ENCODE measurements around the gene SRPK3.

Gene SRPK3

DNA sequence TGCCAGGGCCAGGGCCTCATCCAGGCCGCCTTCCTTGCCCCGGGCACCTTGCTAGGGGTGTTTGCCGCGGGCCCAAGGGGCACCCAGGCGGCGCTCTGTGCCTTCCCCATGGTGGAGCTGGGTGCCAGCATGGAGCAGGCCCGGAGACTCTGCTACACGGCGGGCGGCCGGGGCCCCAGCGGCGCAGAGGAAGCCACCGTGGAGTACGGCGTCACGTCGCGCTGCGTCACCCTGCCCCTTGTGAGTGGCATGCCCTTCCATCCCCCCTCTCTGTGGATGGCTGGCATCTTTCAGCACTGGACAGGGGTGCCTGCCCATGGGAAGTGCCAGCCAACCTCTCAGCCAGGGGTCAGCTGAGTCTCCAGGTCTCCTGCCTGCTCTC, 13.2 kb upstream of the SRPK3 start:
- H2AK5ac ChIP-seq (ENCODE audit: low read depth, low read length): no peak overlapping the region
- no peak overlapping the region for H2BK5ac ChIP-seq (ENCODE audit: low read length)
- H3K18ac ChIP-seq (ENCODE audit: low read length): no peak overlapping the region
- no peak overlapping the region for H3K14ac ChIP-seq (ENCODE audit: low read length)
- H3K4me1 ChIP-seq (ENCODE audit: control insufficient read depth in 2 of 2, insufficient read depth in 1 of 2, low read depth in 1 of 2, low read length in 2 of 2): peaks cover 9 to 17% of the 10 kb centered on the region in 2 donors
- H3K9ac ChIP-seq (ENCODE audit: low read depth, low read length, poor library complexity): no peak overlapping the region
- H3K27ac ChIP-seq (replicated peaks; ENCODE audit: low read length): no peak overlapping the region
- H3K79me1 ChIP-seq (ENCODE audit: low read depth, low read length): no peaks in the 10 kb centered on the region
- H2BK15ac ChIP-seq (ENCODE audit: low read length): no peak overlapping the region
- WGBS, 2 donors (ENCODE audit: extremely low coverage in 2 of 2, insufficient read length in 2 of 2, insufficient replicate concordance in 1 of 2): no CpG with 5 or more reads among the region's 20 CpGs
- H3K23ac ChIP-seq (ENCODE audit: low read depth, low read length, poor library complexity): no peak overlapping the region
- H2AFZ ChIP-seq (ENCODE audit: low read length): no peak overlapping the region
- H3K27me3 ChIP-seq (ENCODE audit: control insufficient read depth in 3 of 3, insufficient read depth in 3 of 3, low read depth in 1 of 3, low read length in 3 of 3): no peaks in the 10 kb centered on the region
- H2BK120ac ChIP-seq (ENCODE audit: low read depth, low read length): no peak overlapping the region
- H3K4me3 ChIP-seq (ENCODE audit: low read length in 2 of 2): no peak overlapping the region
- H4K91ac ChIP-seq (ENCODE audit: low read depth, low read length, poor library complexity): no peak overlapping the region
- no peak overlapping the region for H3K4ac ChIP-seq (ENCODE audit: low read length)
- no peaks in the 10 kb centered on the region for H3K36me3 ChIP-seq (replicated peaks in 1 of 2; ENCODE audit: control insufficient read depth in 2 of 2, insufficient read depth in 2 of 2, low read length in 2 of 2)
- no peak overlapping the region for H4K8ac ChIP-seq (ENCODE audit: low read depth, low read length)
- peak overlapping the region; percentile 22 for H2BK12ac ChIP-seq (ENCODE audit: low read length)
- no peaks in the 10 kb centered on the region for H3K9me3 ChIP-seq (replicated peaks in 1 of 2; ENCODE audit: control insufficient read depth in 2 of 2, insufficient read depth in 1 of 2, low read depth in 1 of 2, low read length in 2 of 2)
- DNase-seq (ENCODE audit: low spot score): no peak
- no peak overlapping the region for H3K4me2 ChIP-seq (ENCODE audit: insufficient read depth, low read length, poor library complexity, severe bottlenecking)

DNA sequence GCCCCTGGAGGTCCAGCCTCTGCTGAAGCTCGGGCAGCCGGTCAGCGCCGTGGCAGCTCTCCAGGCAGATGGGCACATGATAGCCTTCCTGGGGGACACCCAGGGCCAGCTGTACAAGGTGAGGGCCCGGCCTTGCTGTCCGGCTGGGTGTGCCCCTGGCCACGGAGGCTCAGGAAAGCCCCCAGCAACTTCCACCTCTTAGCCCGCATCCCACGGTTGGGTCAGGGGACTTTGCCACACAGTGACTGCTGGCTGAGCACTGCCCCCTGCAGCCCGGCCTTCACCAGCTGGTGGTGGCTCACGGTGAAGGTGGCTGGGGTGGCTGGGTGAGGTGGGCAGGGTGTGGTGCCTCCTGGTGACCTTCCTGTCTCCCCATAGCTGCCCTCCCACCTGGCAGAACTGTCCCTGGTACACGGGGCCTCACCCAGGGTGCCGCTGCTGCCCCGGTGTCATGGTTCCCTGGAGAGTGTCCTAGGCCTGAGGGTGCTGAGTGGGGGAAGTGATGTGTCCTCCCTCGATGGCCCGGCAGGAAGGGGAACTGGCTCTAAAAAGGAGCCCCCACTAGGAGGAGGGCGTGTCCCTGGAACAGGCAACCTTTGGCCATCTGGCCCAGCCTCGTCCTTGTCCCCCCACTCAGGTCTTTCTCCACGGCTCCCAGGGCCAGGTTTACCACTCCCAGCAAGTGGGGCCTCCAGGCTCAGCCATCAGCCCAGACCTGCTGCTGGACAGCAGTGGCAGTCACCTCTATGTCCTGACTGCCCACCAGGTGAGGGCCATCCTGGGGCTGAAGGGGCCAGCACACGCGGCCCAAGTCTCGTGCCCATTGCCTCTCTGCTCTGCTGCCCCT, 12.3 kb upstream of the SRPK3 start:
- H3K4me2 ChIP-seq (ENCODE audit: insufficient read depth, low read length, poor library complexity, severe bottlenecking): no peak overlapping the region
- H2BK12ac ChIP-seq (ENCODE audit: low read length): peak overlapping the region; percentile 73
- H4K8ac ChIP-seq (ENCODE audit: low read depth, low read length): peak overlapping the region; percentile 1
- H3K27me3 ChIP-seq (ENCODE audit: control insufficient read depth in 3 of 3, insufficient read depth in 3 of 3, low read depth in 1 of 3, low read length in 3 of 3): no peaks in the 10 kb centered on the region
- no peak overlapping the region for H3K14ac ChIP-seq (ENCODE audit: low read length)
- no peak overlapping the region for H2BK5ac ChIP-seq (ENCODE audit: low read length)
- no CpG with 5 or more reads among the region's 22 CpGs for WGBS, 2 donors (ENCODE audit: extremely low coverage in 2 of 2, insufficient read length in 2 of 2, insufficient replicate concordance in 1 of 2)
- H2BK15ac ChIP-seq (ENCODE audit: low read length): no peak overlapping the region
- no peaks in the 10 kb centered on the region for H3K9me3 ChIP-seq (replicated peaks in 1 of 2; ENCODE audit: control insufficient read depth in 2 of 2, insufficient read depth in 1 of 2, low read depth in 1 of 2, low read length in 2 of 2)
- no peaks in the 10 kb centered on the region for H3K36me3 ChIP-seq (replicated peaks in 1 of 2; ENCODE audit: control insufficient read depth in 2 of 2, insufficient read depth in 2 of 2, low read length in 2 of 2)
- peak overlapping the region; percentile 46 for H2AK5ac ChIP-seq (ENCODE audit: low read depth, low read length)
- no peak overlapping the region for H3K4ac ChIP-seq (ENCODE audit: low read length)
- H2BK120ac ChIP-seq (ENCODE audit: low read depth, low read length): no peak overlapping the region
- no peak overlapping the region for H3K23ac ChIP-seq (ENCODE audit: low read depth, low read length, poor library complexity)
- H3K9ac ChIP-seq (ENCODE audit: low read depth, low read length, poor library complexity): no peak overlapping the region
- H3K18ac ChIP-seq (ENCODE audit: low read length): no peak overlapping the region
- no peak for DNase-seq (ENCODE audit: low spot score)
- no peaks in the 10 kb centered on the region for H3K79me1 ChIP-seq (ENCODE audit: low read depth, low read length)
- H3K4me1 ChIP-seq (ENCODE audit: control insufficient read depth in 2 of 2, insufficient read depth in 1 of 2, low read depth in 1 of 2, low read length in 2 of 2): peaks cover 9 to 17% of the 10 kb centered on the region in 2 donors
- H3K27ac ChIP-seq (replicated peaks; ENCODE audit: low read length): no peak overlapping the region
- no peak overlapping the region for H3K4me3 ChIP-seq (ENCODE audit: low read length in 2 of 2)
- H4K91ac ChIP-seq (ENCODE audit: low read depth, low read length, poor library complexity): no peak overlapping the region
- no peak overlapping the region for H2AFZ ChIP-seq (ENCODE audit: low read length)

DNA sequence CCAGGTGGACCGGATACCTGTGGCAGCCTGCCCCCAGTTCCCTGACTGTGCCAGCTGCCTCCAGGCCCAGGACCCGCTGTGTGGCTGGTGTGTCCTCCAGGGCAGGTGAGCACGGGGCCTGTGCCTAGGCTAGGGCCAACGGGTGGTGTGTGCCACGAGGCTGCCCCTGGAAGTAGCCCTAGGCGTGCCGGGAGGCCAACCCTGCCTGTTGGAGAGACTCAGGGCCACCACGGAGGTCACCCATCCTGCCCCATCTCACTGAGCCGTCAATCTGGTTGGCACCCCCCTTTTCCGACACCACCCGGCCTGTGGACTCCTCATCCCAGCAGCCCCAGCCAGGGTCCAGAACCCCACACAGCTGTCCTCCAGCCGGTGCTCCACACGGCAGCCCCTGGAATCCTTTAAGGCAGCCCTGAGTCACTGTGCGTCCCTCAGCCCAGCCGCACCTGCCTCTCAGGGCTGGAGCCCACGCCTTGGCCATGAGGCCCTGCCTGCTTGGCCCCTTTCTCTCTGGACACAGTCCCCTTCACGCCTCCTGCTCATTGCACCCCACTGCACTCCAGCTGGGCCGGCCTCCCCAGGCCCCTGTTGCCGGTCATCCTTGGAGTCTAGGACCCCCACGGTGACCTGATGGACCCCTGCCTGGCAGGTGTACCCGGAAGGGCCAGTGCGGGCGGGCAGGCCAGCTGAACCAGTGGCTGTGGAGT, 11.5 kb upstream of the SRPK3 start:
- Histone ChIP-seq H4K91ac (ENCODE audit: low read depth, low read length, poor library complexity) (no peak overlapping the region), H2BK120ac (ENCODE audit: low read depth, low read length) (no peak overlapping the region), H3K4me3 (ENCODE audit: low read length in 2 of 2) (no peak overlapping the region), H3K4me2 (ENCODE audit: insufficient read depth, low read length, poor library complexity, severe bottlenecking) (no peak overlapping the region), H3K9ac (ENCODE audit: low read depth, low read length, poor library complexity) (peak overlapping the region; percentile 12), H3K18ac (ENCODE audit: low read length) (no peak overlapping the region), H3K14ac (ENCODE audit: low read length) (no peak overlapping the region), H3K4ac (ENCODE audit: low read length) (no peak overlapping the region), H2BK12ac (ENCODE audit: low read length) (peak overlapping the region; percentile 73), H3K27ac (replicated peaks; ENCODE audit: low read length) (no peak overlapping the region), H3K79me1 (ENCODE audit: low read depth, low read length) (no peaks in the 10 kb centered on the region), H4K8ac (ENCODE audit: low read depth, low read length) (peak overlapping the region; percentile 1), H3K36me3 (replicated peaks in 1 of 2; ENCODE audit: control insufficient read depth in 2 of 2, insufficient read depth in 2 of 2, low read length in 2 of 2) (no peaks in the 10 kb centered on the region), H2AK5ac (ENCODE audit: low read depth, low read length) (no peak overlapping the region), H3K4me1 (ENCODE audit: control insufficient read depth in 2 of 2, insufficient read depth in 1 of 2, low read depth in 1 of 2, low read length in 2 of 2) (peaks cover 7 to 17% of the 10 kb centered on the region in 2 donors), H2BK15ac (ENCODE audit: low read length) (no peak overlapping the region), H3K23ac (ENCODE audit: low read depth, low read length, poor library complexity) (no peak overlapping the region), H2BK5ac (ENCODE audit: low read length) (no peak overlapping the region), H3K27me3 (ENCODE audit: control insufficient read depth in 3 of 3, insufficient read depth in 3 of 3, low read depth in 1 of 3, low read length in 3 of 3) (no peaks in the 10 kb centered on the region), H2AFZ (ENCODE audit: low read length) (no peak overlapping the region), H3K9me3 (replicated peaks in 1 of 2; ENCODE audit: control insufficient read depth in 2 of 2, insufficient read depth in 1 of 2, low read depth in 1 of 2, low read length in 2 of 2) (no peaks in the 10 kb centered on the region)
- DNase-seq (ENCODE audit: low spot score): no peak
- WGBS, 2 donors (ENCODE audit: extremely low coverage in 2 of 2, insufficient read length in 2 of 2, insufficient replicate concordance in 1 of 2): no CpG with 5 or more reads among the region's 23 CpGs

DNA sequence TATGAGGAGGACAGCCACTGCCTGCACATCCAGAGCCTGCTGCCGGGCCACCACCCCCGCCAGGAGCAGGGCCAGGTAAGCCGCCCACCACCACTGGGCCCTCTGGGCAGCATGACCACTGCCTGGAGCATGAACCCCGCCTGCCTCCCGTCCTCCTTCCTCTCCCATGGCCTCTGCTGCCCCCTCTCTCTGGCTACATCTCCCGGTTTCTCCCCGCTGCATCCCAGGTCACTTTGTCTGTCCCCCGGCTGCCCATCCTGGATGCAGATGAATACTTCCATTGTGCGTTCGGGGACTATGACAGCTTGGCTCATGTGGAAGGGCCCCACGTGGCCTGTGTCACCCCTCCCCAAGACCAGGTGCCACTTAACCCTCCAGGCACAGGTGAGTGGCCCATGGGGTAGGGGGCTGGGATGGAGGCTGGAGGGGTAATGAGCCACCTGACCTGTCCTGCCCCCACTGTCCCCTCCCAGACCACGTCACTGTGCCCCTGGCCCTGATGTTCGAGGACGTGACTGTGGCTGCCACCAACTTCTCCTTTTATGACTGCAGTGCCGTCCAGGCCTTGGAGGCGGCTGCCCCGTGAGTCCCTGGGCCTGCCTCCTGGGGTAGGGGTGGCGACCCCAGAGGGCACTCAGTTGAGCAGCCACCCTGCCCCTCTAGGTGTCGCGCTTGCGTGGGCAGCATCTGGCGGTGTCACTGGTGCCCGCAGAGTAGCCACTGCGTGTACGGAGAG, 10.8 kb upstream of the SRPK3 start:
- peaks cover 7 to 12% of the 10 kb centered on the region in 2 donors for H3K4me1 ChIP-seq (ENCODE audit: control insufficient read depth in 2 of 2, insufficient read depth in 1 of 2, low read depth in 1 of 2, low read length in 2 of 2)
- no peaks in the 10 kb centered on the region for H3K79me1 ChIP-seq (ENCODE audit: low read depth, low read length)
- WGBS, 2 donors (ENCODE audit: extremely low coverage in 2 of 2, insufficient read length in 2 of 2, insufficient replicate concordance in 1 of 2): no CpG with 5 or more reads among the region's 25 CpGs

More for the DNA sequence above, 10.8 kb upstream of the SRPK3 start:
- Histone ChIP-seq H2BK5ac (ENCODE audit: low read length) (no peak overlapping the region), H3K4me2 (ENCODE audit: insufficient read depth, low read length, poor library complexity, severe bottlenecking) (no peak overlapping the region), H4K91ac (ENCODE audit: low read depth, low read length, poor library complexity) (no peak overlapping the region), H2BK15ac (ENCODE audit: low read length) (no peak overlapping the region), H2BK12ac (ENCODE audit: low read length) (peak overlapping the region; percentile 41), H3K36me3 (replicated peaks in 1 of 2; ENCODE audit: control insufficient read depth in 2 of 2, insufficient read depth in 2 of 2, low read length in 2 of 2) (no peaks in the 10 kb centered on the region), H3K4ac (ENCODE audit: low read length) (no peak overlapping the region), H3K27me3 (ENCODE audit: control insufficient read depth in 3 of 3, insufficient read depth in 3 of 3, low read depth in 1 of 3, low read length in 3 of 3) (no peaks in the 10 kb centered on the region), H3K18ac (ENCODE audit: low read length) (no peak overlapping the region), H3K9ac (ENCODE audit: low read depth, low read length, poor library complexity) (peak overlapping the region; percentile 12), H3K23ac (ENCODE audit: low read depth, low read length, poor library complexity) (no peak overlapping the region), H4K8ac (ENCODE audit: low read depth, low read length) (no peak overlapping the region), H3K9me3 (replicated peaks in 1 of 2; ENCODE audit: control insufficient read depth in 2 of 2, insufficient read depth in 1 of 2, low read depth in 1 of 2, low read length in 2 of 2) (no peaks in the 10 kb centered on the region), H3K27ac (replicated peaks; ENCODE audit: low read length) (no peak overlapping the region), H2BK120ac (ENCODE audit: low read depth, low read length) (no peak overlapping the region), H3K14ac (ENCODE audit: low read length) (no peak overlapping the region), H2AFZ (ENCODE audit: low read length) (no peak overlapping the region), H3K4me3 (ENCODE audit: low read length in 2 of 2) (no peak overlapping the region), H2AK5ac (ENCODE audit: low read depth, low read length) (no peak overlapping the region)
- no peak for DNase-seq (ENCODE audit: low spot score)

All from neuronal stem cell (in vitro differentiated cells).